GM19438 (cell line): ENCODE results near the gene TCEA3.

ENCODE experiments used
- ATAC-seq: cut with Tn5 transposase; IDR thresholded peaks from one replicate; pipeline ENCODE4 v1.9.1; 2021; ENCODE audit warnings: low read depth; ENCODE audit not compliant: unreplicated experiment

Gene TCEA3

DNA sequence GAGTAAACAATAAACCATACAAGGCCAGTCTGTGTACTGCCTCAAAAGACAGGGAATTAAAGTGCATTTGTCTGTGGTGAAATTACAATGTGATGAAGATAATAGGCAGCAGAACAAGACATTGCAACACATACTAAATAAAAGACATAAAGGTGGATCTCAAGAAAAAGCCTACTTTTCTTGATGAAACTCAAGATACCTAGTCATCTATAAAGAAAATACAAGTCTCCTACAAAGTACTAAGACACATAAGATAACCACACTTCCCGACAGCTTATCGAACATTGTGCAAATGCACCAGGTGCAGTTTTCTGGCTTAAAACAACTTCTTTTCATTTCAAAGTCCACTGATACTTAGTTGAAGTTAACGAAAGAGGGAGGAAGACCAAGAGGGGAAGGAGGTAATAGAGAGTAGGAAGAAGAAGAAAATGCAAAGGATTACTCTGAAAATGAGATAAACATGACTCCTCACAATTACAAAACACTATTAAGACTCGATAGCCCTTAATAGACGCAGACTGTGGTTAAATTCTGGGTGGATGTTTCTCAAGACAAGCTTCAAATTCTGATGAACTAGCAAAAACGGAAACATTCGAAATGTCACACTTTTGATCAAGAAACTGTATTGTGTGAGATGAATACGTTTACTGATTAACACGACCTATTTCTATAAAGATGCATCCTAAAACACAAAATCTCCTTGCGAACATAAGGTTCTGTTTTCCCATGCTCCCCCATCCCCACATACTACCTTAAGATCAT, 82.4 kb downstream of the TCEA3 start:
- ATAC-seq, result no peak

- ATAC-seq, result no peak
Observed at GRCh38 chr1:23339632-23340031, 84.9 kb downstream of the TCEA3 start.

GRCh38 chr1:23337869-23338268, 86.7 kb downstream of the TCEA3 start:
- ATAC-seq, result no peak

DNA sequence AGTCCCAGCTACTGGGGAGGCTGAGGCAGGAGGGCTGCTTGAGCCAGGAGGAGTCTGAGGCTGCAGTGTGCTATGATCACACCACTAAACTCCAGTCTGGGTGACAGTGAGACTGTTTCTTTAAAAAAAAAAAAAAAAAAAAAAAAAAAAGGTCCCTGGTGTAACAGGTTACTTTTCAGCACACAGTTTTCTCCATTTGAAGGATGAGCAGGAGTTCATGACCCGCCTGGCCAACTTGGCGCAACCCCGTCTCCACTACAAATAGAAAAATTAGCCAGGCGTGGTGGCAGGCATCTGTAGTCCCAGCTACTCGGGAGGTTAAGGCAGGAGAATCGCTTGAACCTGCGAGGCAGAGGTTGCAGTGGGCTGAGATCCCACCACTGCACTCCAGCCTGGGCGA, 92.8 kb downstream of the TCEA3 start:
- no peak for ATAC-seq
